ENCODE results near the gene INSYN2A.
A peak's percentile ranks its signal among the peaks of the same experiment; 100 is the strongest.

The INSYN2A gene

GRCh38 chr10:127196282-127197153, at the start of gene INSYN2A:
INSYN2A (minus strand) TSS chr10:127196591; CDS start chr10:127176395, 20,196 bp downstream.
- peak; percentile 84 for DNase-seq (ENCODE audit: low spot score)

GRCh38 chr10:127245456-127245855, 49.1 kb upstream of the INSYN2A start:
- DNase-seq (ENCODE audit: low spot score), result no peak

- peak; percentile 77 for DNase-seq (ENCODE audit: low spot score)
Observed at GRCh38 chr10:127243490-127244272, 47.3 kb upstream of the INSYN2A start.

- no peak for DNase-seq (ENCODE audit: low spot score)
Observed at GRCh38 chr10:127242914-127243313, 46.5 kb upstream of the INSYN2A start.

GRCh38 chr10:127236266-127236665, 39.9 kb upstream of the INSYN2A start:
- no peak for DNase-seq (ENCODE audit: low spot score)

GRCh38 chr10:127234306-127234800, 38.0 kb upstream of the INSYN2A start:
- DNase-seq (ENCODE audit: low spot score), result no peak

GRCh38 chr10:127228195-127228787, 31.9 kb upstream of the INSYN2A start:
- no peak for DNase-seq (ENCODE audit: low spot score)

GRCh38 chr10:127227663-127228062, 31.3 kb upstream of the INSYN2A start:
- DNase-seq (ENCODE audit: low spot score), result no peak

GRCh38 chr10:127227027-127227426, 30.6 kb upstream of the INSYN2A start:
- no peak for DNase-seq (ENCODE audit: low spot score)

GRCh38 chr10:127221281-127221680, 24.9 kb upstream of the INSYN2A start:
- no peak for DNase-seq (ENCODE audit: low spot score)

- no peak for DNase-seq (ENCODE audit: low spot score)
Observed at GRCh38 chr10:127218658-127219057, 22.3 kb upstream of the INSYN2A start.

GRCh38 chr10:127216786-127217185, 20.4 kb upstream of the INSYN2A start:
- no peak for DNase-seq (ENCODE audit: low spot score)

GRCh38 chr10:127216274-127216673, 19.9 kb upstream of the INSYN2A start:
- DNase-seq (ENCODE audit: low spot score), result no peak

- DNase-seq (ENCODE audit: low spot score), result no peak
Observed at GRCh38 chr10:127215866-127216265, 19.5 kb upstream of the INSYN2A start.

GRCh38 chr10:127210936-127211466, 14.6 kb upstream of the INSYN2A start:
- DNase-seq (ENCODE audit: low spot score), result no peak

GRCh38 chr10:127207081-127207480, 10.7 kb upstream of the INSYN2A start:
- no peak for DNase-seq (ENCODE audit: low spot score)

GRCh38 chr10:127203067-127203466, 6.7 kb upstream of the INSYN2A start:
- no peak for DNase-seq (ENCODE audit: low spot score)

- no peak for DNase-seq (ENCODE audit: low spot score)
Observed at GRCh38 chr10:127200646-127201045, 4.3 kb upstream of the INSYN2A start.

GRCh38 chr10:127198721-127199120, 2.3 kb upstream of the INSYN2A start:
- no peak for DNase-seq (ENCODE audit: low spot score)

- no peak for DNase-seq (ENCODE audit: low spot score)
Observed at GRCh38 chr10:127198307-127198706, 1.9 kb upstream of the INSYN2A start.

- no peak for DNase-seq (ENCODE audit: low spot score)
Observed at GRCh38 chr10:127197154-127197432, 702 bp upstream of the INSYN2A start.

- peak; percentile 53 for DNase-seq (ENCODE audit: low spot score)
Observed at GRCh38 chr10:127195571-127196281, 665 bp downstream of the INSYN2A start.
